ENCODE data around the gene SOX18. TPM values are rescaled to one million over a fixed set of nuclear protein-coding genes. Genes with fewer than 3 reads are reported as not detected.
A peak's percentile ranks its signal among the peaks of the same experiment; 100 is the strongest.

The SOX18 gene
- total RNA-seq, 4 donors from 2014 or later, result 0.79 to 8.7 (median 3.3) TPM

DNA sequence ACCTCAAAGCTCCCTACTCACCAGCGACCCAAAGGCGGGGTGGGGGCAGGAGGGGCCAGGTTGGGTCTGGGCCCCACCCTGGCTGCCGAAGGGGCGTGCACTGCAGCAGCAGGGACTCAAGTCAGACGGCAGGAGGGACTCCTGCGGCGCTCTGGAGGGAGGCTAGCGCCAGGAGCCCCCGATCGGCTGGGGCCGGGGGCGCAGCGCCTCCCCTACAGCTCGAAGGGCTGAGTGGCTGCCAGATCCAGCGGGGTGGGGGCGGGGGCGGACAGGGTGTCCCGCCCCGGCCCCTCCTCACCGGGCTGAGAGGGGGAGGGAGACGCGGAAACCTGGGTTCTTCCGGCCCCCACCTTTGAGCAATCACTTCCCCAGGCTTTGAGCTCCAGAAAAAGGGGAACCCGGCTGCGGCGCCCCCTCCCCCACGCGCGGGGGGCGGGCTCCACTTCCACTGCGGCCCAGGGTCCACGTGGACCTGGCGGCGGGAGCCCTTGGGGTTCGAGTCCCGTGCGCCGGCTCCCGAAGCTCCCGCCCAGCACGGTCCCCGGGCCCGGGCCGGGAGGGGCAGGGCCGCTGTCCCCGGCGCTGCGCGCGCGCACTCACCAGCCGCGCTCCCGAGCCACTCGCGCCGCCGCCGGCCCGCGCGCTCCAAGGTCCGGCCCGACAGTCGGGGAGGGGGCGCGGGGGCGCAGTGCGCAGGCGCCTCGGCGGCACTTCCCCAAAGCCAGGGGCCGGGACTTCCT is 30.0 kb upstream of the SOX18 start, which contains the start of gene RGS19:
Gene RGS19, minus strand, starts transcription at position 246 of the 740 bp plus-strand sequence. CDS start 2,632 bp downstream, outside the sequence.
- H3K36me3 ChIP-seq, result peaks cover 10% of the 10 kb centered on the region
- H3K9me3 ChIP-seq, result no peaks in the 10 kb centered on the region
- H3K4me3 ChIP-seq, result peak within 1 kb of the TSS; percentile 81
- no peak for TF ChIP-seq EP300 (IDR thresholded peaks at IDR 0.05)
- TF ChIP-seq, protein P1, sequence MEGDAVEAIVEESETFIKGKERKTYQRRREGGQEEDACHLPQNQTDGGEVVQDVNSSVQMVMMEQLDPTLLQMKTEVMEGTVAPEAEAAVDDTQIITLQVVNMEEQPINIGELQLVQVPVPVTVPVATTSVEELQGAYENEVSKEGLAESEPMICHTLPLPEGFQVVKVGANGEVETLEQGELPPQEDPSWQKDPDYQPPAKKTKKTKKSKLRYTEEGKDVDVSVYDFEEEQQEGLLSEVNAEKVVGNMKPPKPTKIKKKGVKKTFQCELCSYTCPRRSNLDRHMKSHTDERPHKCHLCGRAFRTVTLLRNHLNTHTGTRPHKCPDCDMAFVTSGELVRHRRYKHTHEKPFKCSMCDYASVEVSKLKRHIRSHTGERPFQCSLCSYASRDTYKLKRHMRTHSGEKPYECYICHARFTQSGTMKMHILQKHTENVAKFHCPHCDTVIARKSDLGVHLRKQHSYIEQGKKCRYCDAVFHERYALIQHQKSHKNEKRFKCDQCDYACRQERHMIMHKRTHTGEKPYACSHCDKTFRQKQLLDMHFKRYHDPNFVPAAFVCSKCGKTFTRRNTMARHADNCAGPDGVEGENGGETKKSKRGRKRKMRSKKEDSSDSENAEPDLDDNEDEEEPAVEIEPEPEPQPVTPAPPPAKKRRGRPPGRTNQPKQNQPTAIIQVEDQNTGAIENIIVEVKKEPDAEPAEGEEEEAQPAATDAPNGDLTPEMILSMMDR (IDR thresholded peaks at IDR 0.05), result no peak
- TF ChIP-seq POLR2A (IDR thresholded peaks at IDR 0.05), result no peak
- no peak for TF ChIP-seq POLR2AphosphoS5 (IDR thresholded peaks at IDR 0.05)
- H3K27me3 ChIP-seq, result peaks cover 8% of the 10 kb centered on the region
- peaks cover 59% of the 10 kb centered on the region for H3K4me1 ChIP-seq
- WGBS, result 0% methylated on average over 21 of the region's 73 CpGs
- peak within 1 kb of the TSS; percentile 76 for H3K27ac ChIP-seq
- DNase-seq (ENCODE audit: low spot score in 2 of 2), result peak in 1 of 2 donors; percentile 86

DNA sequence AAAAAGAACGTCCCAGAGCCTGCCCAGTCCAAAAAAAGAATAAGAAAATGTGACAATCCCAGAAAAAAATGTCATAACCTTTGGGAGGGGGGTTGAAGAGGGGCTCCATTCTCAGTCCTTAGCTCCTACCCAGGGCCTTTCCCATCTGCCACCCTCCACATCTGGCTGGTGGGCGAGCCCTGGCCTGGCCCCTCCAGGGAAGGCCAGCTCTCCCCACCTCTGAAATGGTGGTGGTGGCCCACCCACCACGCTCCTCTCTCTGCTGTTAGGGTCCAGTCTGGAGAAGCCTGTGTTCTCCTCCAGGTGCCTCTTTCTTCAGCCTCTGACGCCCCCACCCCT is 29.5 kb upstream of the SOX18 start:
- no peaks in the 10 kb centered on the region for H3K9me3 ChIP-seq
- H3K27me3 ChIP-seq, result peaks cover 3% of the 10 kb centered on the region
- peaks cover 59% of the 10 kb centered on the region for H3K4me1 ChIP-seq
- H3K36me3 ChIP-seq, result peaks cover 15% of the 10 kb centered on the region
- 13% methylated on average over 4 of the region's 4 CpGs for WGBS
- peak overlapping the region; percentile 81 for H3K4me3 ChIP-seq
- TF ChIP-seq POLR2A (IDR thresholded peaks at IDR 0.05), result no peak
- TF ChIP-seq, protein P1 (IDR thresholded peaks at IDR 0.05), result no peak
- TF ChIP-seq POLR2AphosphoS5 (IDR thresholded peaks at IDR 0.05), result no peak
- TF ChIP-seq EP300 (IDR thresholded peaks at IDR 0.05), result no peak
- H3K27ac ChIP-seq, result peak overlapping the region; percentile 76
- no peak for DNase-seq (ENCODE audit: low spot score in 2 of 2)

DNA sequence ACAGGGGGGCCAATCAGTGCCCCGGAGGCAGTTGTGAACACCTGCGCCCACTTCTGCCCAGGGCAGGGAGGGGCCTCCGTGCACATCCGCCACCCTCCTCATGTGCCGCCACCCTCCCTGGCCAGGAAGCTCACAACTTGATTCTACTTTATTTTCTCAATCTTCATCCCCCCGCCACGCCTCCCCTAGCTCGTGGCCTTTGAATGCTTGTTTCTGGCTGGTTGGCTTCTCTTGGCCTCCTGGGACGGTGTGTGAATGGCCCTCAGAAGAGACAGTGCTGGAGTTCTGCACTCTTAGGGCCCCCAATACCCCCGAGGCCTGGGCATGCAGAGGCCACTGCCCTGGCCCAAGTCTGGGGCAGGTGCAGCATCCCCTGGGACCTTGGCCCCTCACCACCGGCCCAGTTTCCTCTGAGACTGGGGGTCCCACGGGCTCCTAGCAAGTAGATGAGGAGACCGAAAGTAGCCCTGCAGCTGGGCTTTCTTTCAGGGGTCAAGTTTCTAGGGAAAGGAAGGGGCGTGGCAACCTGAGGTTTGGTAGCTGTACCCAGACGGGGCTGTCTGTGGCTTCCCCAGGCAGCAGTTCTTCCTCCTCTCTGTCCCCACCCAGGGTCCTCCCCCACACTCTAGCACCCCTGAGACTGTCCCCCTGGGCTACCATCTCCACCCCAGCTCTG is 28.6 kb upstream of the SOX18 start:
- TF ChIP-seq EP300 (IDR thresholded peaks at IDR 0.05) (no peak), POLR2AphosphoS5 (IDR thresholded peaks at IDR 0.05) (no peak), POLR2A (IDR thresholded peaks at IDR 0.05) (no peak)
- TF ChIP-seq, protein P1 (IDR thresholded peaks at IDR 0.05), result no peak
- DNase-seq (ENCODE audit: low spot score in 2 of 2), result no peak
- Histone ChIP-seq H3K36me3 (peaks cover 23% of the 10 kb centered on the region), H3K9me3 (no peaks in the 10 kb centered on the region), H3K4me3 (peak overlapping the region; percentile 81), H3K27me3 (no peaks in the 10 kb centered on the region), H3K27ac (no peak overlapping the region), H3K4me1 (peaks cover 51% of the 10 kb centered on the region)
- WGBS, result 38% methylated on average over 15 of the region's 15 CpGs

DNA sequence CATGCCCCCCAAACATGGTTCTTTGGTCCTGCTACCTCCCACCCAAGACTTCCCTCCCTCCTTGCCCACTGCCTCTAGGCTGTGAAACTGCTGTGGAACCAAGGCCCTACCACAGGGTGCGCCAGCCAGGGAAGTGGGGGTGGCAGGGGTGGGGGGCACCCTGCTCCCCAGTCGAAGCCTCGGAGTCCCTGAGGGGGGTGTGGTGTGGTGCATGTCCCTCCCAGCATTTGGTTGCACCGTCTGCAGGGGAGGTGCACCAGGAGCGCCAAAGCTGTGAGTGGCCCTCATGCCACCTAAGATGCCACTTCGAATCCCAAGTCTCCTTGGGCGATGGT is 28.1 kb upstream of the SOX18 start:
- no peaks in the 10 kb centered on the region for H3K27me3 ChIP-seq
- no peak overlapping the region for H3K27ac ChIP-seq
- no peak for TF ChIP-seq POLR2A (IDR thresholded peaks at IDR 0.05)
- TF ChIP-seq EP300 (IDR thresholded peaks at IDR 0.05), result no peak
- TF ChIP-seq POLR2AphosphoS5 (IDR thresholded peaks at IDR 0.05), result no peak
- TF ChIP-seq, protein P1 (IDR thresholded peaks at IDR 0.05), result no peak
- peaks cover 47% of the 10 kb centered on the region for H3K4me1 ChIP-seq
- H3K9me3 ChIP-seq, result no peaks in the 10 kb centered on the region
- 77% methylated on average over 3 of the region's 7 CpGs for WGBS
- no peak for DNase-seq (ENCODE audit: low spot score in 2 of 2)
- peak overlapping the region; percentile 81 for H3K4me3 ChIP-seq
- peaks cover 23% of the 10 kb centered on the region for H3K36me3 ChIP-seq

DNA sequence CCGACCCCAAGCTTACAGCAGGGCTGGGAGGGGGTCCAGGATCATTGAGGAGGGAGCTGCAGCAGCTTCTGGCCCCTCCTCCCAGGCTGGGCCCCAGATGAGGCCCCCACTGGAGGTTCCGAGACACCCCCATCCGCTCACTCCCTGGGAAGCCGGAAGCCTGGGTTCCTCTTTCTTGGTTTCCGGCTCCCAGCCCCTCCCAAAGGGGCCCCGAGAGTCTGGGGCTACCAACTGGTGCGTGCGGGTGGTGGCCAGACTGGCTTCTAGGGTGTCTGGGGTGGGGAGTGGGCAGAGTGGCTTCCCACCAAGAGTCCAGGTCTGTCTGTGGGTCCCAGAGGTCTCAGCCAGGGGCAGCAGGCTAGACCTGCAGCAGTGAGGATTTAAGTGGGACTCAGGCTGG is 27.7 kb upstream of the SOX18 start:
- peaks cover 47% of the 10 kb centered on the region for H3K4me1 ChIP-seq
- no peaks in the 10 kb centered on the region for H3K9me3 ChIP-seq
- no peak overlapping the region for H3K27ac ChIP-seq
- no peak for TF ChIP-seq EP300 (IDR thresholded peaks at IDR 0.05)
- TF ChIP-seq, protein P1 (IDR thresholded peaks at IDR 0.05), result no peak
- TF ChIP-seq POLR2A (IDR thresholded peaks at IDR 0.05), result no peak
- no peak for TF ChIP-seq POLR2AphosphoS5 (IDR thresholded peaks at IDR 0.05)
- no peaks in the 10 kb centered on the region for H3K27me3 ChIP-seq
- H3K36me3 ChIP-seq, result peaks cover 27% of the 10 kb centered on the region
- DNase-seq (ENCODE audit: low spot score in 2 of 2), result no peak
- H3K4me3 ChIP-seq, result peak overlapping the region; percentile 81
- WGBS, result 83% methylated on average over 4 of the region's 8 CpGs
